ENCODE results near the gene TPT1. TPM values are rescaled to one million over a fixed set of nuclear protein-coding genes. Genes with fewer than 3 reads are reported as not detected.
"Not testable (repeated sequence)": the region's sequence is repeated elsewhere in the genome, so short reads cannot be mapped to it uniquely, and the experiment has no call there.

The TPT1 gene
- total RNA-seq, result 1,619 and 1,761 TPM in 2 replicates
- polyA plus RNA-seq, result 823 and 843 TPM in 2 replicates

GRCh38 chr13:45341034-45341798, at the start of gene TPT1:
TSS of gene TPT1 (minus strand) at chr13:45341183. CDS start at chr13:45341069, 114 bp downstream.
- DNase-seq (ENCODE audit: low read depth in 1 of 2, low spot score in 1 of 2), result peak; percentile 98 to 100

GRCh38 chr13:45390348-45390747, 49.4 kb upstream of the TPT1 start:
- not testable (repeated sequence) for H3K4me3 ChIP-seq; H3K27ac ChIP-seq; H3K4me1 ChIP-seq (ENCODE audit: low read depth); H3K36me3 ChIP-seq; H3K9me3 ChIP-seq (ENCODE audit: low read depth); H3K27me3 ChIP-seq
- peak in 1 of 2 donors; percentile 16 for DNase-seq (ENCODE audit: low read depth in 1 of 2, low spot score in 1 of 2)

More at GRCh38 chr13:45341034-45341798, at the start of gene TPT1:
- H3K27ac ChIP-seq, result peak within 1 kb of the TSS; percentile 99
- H3K4me3 ChIP-seq, result peak within 1 kb of the TSS; percentile 81
- TF ChIP-seq, protein P1, sequence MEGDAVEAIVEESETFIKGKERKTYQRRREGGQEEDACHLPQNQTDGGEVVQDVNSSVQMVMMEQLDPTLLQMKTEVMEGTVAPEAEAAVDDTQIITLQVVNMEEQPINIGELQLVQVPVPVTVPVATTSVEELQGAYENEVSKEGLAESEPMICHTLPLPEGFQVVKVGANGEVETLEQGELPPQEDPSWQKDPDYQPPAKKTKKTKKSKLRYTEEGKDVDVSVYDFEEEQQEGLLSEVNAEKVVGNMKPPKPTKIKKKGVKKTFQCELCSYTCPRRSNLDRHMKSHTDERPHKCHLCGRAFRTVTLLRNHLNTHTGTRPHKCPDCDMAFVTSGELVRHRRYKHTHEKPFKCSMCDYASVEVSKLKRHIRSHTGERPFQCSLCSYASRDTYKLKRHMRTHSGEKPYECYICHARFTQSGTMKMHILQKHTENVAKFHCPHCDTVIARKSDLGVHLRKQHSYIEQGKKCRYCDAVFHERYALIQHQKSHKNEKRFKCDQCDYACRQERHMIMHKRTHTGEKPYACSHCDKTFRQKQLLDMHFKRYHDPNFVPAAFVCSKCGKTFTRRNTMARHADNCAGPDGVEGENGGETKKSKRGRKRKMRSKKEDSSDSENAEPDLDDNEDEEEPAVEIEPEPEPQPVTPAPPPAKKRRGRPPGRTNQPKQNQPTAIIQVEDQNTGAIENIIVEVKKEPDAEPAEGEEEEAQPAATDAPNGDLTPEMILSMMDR (IDR thresholded peaks at IDR 0.05; ENCODE audit: low read depth, low read length), result no peak
- peaks cover 38% of the 10 kb centered on the region for H3K36me3 ChIP-seq
- H3K4me1 ChIP-seq (ENCODE audit: low read depth), result peaks cover 13% of the 10 kb centered on the region
- no peaks in the 10 kb centered on the region for H3K27me3 ChIP-seq
- H3K9me3 ChIP-seq (ENCODE audit: low read depth), result no peaks in the 10 kb centered on the region

DNA sequence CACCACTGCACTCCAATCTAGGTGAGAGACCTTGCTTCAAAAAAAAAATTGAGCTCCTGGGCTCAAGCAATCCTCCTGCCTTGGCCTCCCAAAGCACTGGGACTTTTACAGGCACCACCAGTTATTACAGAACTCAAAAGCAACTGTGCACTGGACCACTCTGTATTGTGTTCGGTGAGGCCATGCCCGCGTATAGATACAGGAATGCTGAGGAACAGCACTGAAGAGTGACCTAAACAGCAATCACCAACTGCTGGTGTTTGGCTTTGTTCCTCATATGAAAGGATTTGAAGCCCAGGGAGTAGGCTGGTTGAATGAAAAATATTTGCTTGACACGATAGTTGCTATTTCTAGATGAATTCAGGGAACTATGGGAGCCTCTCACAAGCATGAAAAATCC, 47.7 kb upstream of the TPT1 start:
- no peak for DNase-seq (ENCODE audit: low read depth in 1 of 2, low spot score in 1 of 2)
- Histone ChIP-seq H3K9me3 (ENCODE audit: low read depth) (no peaks in the 10 kb centered on the region), H3K27ac (no peak overlapping the region), H3K36me3 (peaks cover 3% of the 10 kb centered on the region), H3K4me3 (no peak overlapping the region), H3K27me3 (no peaks in the 10 kb centered on the region), H3K4me1 (ENCODE audit: low read depth) (no peaks in the 10 kb centered on the region)
- TF ChIP-seq, protein P1 (IDR thresholded peaks at IDR 0.05; ENCODE audit: low read depth, low read length), result no peak

- not testable (repeated sequence) for H3K36me3 ChIP-seq; H3K9me3 ChIP-seq (ENCODE audit: low read depth); DNase-seq (ENCODE audit: low read depth in 1 of 2, low spot score in 1 of 2); H3K4me1 ChIP-seq (ENCODE audit: low read depth); H3K27me3 ChIP-seq; H3K27ac ChIP-seq; H3K4me3 ChIP-seq
Measured at GRCh38 chr13:45386892-45387575, 46.1 kb upstream of the TPT1 start.

DNA sequence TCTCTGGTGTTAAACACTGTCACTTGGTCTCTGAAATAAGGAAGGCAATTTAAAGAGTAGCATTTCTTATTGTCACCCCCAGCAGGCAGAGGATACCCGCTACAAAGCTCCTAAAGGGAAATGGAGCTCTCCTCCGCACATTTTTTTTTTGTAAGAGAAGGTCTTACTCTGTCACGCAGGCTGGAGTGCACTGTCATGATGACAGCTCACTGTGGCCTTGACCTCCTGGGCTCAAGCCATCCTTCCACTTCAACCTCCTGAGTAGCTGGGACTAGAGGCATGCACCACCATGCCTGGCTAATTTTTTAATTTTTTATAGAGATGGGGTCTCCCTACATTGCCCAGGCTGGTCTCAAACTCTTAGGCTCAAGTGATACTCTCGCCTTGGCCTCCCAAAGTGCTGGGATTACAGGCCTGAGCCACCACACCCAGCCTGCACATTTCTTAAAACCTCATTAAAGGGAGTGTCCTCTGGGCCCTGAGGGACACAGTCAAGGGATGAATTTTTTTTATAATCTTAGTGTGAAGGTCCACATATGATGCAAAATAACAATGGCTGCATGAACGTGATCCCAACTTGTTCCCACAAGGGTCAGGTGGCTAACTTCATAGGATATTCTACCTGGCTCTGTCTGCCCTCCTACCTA, 45.0 kb upstream of the TPT1 start:
- Histone ChIP-seq H3K9me3 (ENCODE audit: low read depth) (no peaks in the 10 kb centered on the region), H3K27me3 (no peaks in the 10 kb centered on the region), H3K27ac (no peak overlapping the region), H3K4me3 (no peak overlapping the region), H3K36me3 (peaks cover 3% of the 10 kb centered on the region), H3K4me1 (ENCODE audit: low read depth) (no peaks in the 10 kb centered on the region)
- TF ChIP-seq, protein P1 (IDR thresholded peaks at IDR 0.05; ENCODE audit: low read depth, low read length), result no peak
- no peak for DNase-seq (ENCODE audit: low read depth in 1 of 2, low spot score in 1 of 2)

- H3K27me3 ChIP-seq, result no peaks in the 10 kb centered on the region
- no peaks in the 10 kb centered on the region for H3K9me3 ChIP-seq (ENCODE audit: low read depth)
- H3K36me3 ChIP-seq, result peaks cover 3% of the 10 kb centered on the region
- H3K27ac ChIP-seq, result no peak overlapping the region
- no peak overlapping the region for H3K4me3 ChIP-seq
- H3K4me1 ChIP-seq (ENCODE audit: low read depth), result no peaks in the 10 kb centered on the region
- no peak for DNase-seq (ENCODE audit: low read depth in 1 of 2, low spot score in 1 of 2)
- TF ChIP-seq, protein P1 (IDR thresholded peaks at IDR 0.05; ENCODE audit: low read depth, low read length), result no peak
Measured at GRCh38 chr13:45385320-45385719, 44.3 kb upstream of the TPT1 start.

Data from cardiac muscle cell (in vitro differentiated cells and primary cell).